ENCODE results near the gene KIF4A. TPM values are rescaled to one million over a fixed set of nuclear protein-coding genes. Genes with fewer than 3 reads are reported as not detected.

KIF4A gene
- total RNA-seq, 2 experiments from 2014 or later = 19.5 to 22.3 TPM

DNA sequence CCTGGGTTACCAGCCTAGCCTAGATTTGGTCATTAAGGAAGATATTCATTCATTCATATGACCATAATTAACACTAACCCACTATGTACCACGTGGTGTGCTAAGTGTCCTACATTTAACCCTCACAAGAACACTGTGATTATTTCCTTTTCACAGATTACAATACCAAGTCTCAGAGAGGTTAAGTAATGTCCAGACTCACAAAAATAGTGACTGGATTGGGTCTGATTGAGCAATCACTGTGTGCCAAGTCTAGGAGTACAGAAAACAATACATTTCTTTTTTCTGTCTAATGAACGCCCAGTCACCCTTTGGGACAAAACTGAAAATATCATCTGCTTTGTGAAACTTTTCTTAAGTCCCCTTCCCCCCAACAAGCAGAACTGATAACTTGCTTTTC, 147.1 kb downstream of the KIF4A start:
- H3K27ac Mint-ChIP-seq = no peak overlapping the region
- POLR2A ChIA-PET = no interaction called here
- intact Hi-C loops (cut with micrococcal nuclease) = loop anchor here (10.0 kb wide), 1 partner anchor 302 kb away; the partner anchor contains the start of gene IGBP1
- CTCF ChIA-PET = no interaction called here
- no peaks in the 10 kb centered on the region for H3K9me3 Mint-ChIP-seq
- TF ChIP-seq, protein P1, sequence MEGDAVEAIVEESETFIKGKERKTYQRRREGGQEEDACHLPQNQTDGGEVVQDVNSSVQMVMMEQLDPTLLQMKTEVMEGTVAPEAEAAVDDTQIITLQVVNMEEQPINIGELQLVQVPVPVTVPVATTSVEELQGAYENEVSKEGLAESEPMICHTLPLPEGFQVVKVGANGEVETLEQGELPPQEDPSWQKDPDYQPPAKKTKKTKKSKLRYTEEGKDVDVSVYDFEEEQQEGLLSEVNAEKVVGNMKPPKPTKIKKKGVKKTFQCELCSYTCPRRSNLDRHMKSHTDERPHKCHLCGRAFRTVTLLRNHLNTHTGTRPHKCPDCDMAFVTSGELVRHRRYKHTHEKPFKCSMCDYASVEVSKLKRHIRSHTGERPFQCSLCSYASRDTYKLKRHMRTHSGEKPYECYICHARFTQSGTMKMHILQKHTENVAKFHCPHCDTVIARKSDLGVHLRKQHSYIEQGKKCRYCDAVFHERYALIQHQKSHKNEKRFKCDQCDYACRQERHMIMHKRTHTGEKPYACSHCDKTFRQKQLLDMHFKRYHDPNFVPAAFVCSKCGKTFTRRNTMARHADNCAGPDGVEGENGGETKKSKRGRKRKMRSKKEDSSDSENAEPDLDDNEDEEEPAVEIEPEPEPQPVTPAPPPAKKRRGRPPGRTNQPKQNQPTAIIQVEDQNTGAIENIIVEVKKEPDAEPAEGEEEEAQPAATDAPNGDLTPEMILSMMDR (IDR thresholded peaks at IDR 0.05) = no peak
- DNase-seq (no peak), ATAC-seq (no peak)
- H3K27me3 Mint-ChIP-seq = peaks cover 8% of the 10 kb centered on the region
- H3K4me3 Mint-ChIP-seq = no peak overlapping the region
- H3K36me3 Mint-ChIP-seq (ENCODE audit: low read depth) = no peaks in the 10 kb centered on the region
- H3K4me1 Mint-ChIP-seq (ENCODE audit: low read depth) = peaks cover 21% of the 10 kb centered on the region

DNA sequence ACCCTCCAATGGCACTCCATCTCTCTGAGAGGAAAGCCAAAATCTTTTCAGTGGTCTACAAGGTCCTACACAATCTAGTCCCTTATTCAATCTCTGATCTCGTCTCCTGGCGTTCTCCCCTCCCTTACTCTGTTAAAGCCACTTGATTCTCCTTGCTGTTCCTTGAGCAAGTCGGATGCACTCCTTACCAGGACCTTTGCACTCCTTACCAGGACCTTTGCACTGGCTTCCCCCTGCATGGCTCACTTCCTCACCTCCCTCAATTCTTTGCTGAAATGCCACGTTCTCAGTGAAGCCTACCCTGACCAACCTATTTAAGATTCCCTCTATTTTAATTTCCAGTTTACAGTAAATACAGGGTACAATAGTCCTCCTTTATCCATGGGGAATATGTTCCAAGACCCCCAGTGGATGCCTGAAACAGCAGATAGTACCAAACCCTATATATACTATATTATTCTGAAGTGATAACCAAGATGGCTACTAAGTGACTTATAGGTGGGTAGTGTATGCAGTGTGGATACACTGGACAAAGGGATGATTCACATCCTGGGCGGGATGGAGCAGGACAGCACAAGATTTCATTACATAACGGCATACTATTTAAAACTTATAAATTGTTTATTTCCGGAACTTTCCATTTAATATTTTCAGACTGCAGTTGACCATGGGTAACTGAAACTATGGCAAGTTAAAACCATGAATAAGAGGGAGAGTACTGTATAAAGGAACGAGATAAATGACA, 148.2 kb downstream of the KIF4A start:
- peaks cover 21% of the 10 kb centered on the region for H3K4me1 Mint-ChIP-seq (ENCODE audit: low read depth)
- no peak for DNase-seq
- H3K27me3 Mint-ChIP-seq = peaks cover 11% of the 10 kb centered on the region
- no peak for ATAC-seq
- no peaks in the 10 kb centered on the region for H3K9me3 Mint-ChIP-seq
- CTCF ChIA-PET = no interaction called here
- TF ChIP-seq, protein P1 (IDR thresholded peaks at IDR 0.05) = no peak
- H3K4me3 Mint-ChIP-seq = no peak overlapping the region
- POLR2A ChIA-PET = no interaction called here
- intact Hi-C loops (cut with micrococcal nuclease) = loop anchor here (10.0 kb wide), 1 partner anchor 303 kb away; the partner anchor contains the start of gene IGBP1
- no peaks in the 10 kb centered on the region for H3K36me3 Mint-ChIP-seq (ENCODE audit: low read depth)
- no peak overlapping the region for H3K27ac Mint-ChIP-seq

DNA sequence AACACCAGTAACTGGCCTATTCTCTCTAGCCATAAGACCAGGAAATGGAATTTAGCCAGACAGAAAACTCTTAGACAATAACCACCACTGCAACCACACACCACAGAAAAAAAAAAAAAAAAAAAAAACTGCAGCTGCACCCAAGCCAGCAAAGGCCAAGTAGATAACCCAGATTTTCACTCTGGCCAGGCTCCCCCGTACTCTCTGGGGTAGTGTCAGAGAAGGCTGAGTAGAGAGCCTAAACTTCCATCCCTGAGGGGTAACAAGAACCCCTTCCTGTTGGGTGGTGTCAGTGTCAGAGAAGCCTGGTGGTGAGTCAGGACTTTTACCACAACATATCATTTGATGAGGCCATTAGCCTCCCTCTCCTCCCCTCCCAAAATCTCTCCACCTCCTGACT, 149.1 kb downstream of the KIF4A start:
- intact Hi-C loops (cut with micrococcal nuclease) = loop anchor here (10.0 kb wide), 1 partner anchor 304 kb away; the partner anchor contains the start of gene IGBP1
- no peak overlapping the region for H3K27ac Mint-ChIP-seq
- TF ChIP-seq, protein P1 (IDR thresholded peaks at IDR 0.05) = no peak
- no peaks in the 10 kb centered on the region for H3K9me3 Mint-ChIP-seq
- H3K27me3 Mint-ChIP-seq = peaks cover 11% of the 10 kb centered on the region
- ATAC-seq (peak; percentile 57), DNase-seq (peak; percentile 33)
- H3K36me3 Mint-ChIP-seq (ENCODE audit: low read depth) = no peaks in the 10 kb centered on the region
- POLR2A ChIA-PET = interaction anchor here (0.6 kb wide), 1 partner anchor 232 kb away, joined by 3 read pairs; no protein-coding TSS in a partner anchor
- CTCF ChIA-PET = no interaction called here
- H3K4me3 Mint-ChIP-seq = no peak overlapping the region
- H3K4me1 Mint-ChIP-seq (ENCODE audit: low read depth) = peaks cover 15% of the 10 kb centered on the region

DNA sequence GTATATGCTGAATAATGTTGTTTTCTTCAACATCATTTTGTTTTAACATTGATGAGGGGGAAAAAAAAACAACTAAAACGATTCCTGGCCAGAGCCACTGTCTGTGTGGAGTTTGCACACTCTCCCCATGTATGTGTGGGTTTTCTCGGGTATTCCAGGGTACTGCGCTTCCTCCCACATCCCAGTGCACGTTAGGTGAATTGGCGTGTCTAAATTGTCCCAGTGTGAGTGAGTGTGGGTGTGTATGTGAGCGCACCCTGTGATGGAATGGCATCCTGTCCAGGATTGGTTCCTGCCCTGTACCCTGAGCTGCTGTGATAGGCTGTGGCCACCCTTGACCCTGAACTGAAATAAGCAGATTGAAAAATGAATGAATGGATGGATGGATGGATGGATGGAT, 152.3 kb downstream of the KIF4A start:
- intact Hi-C loops (cut with micrococcal nuclease) = no loop called here
- ATAC-seq = no peak
- ChIA-PET POLR2A (no interaction called here), CTCF (interaction anchor here (2.3 kb wide), 1 partner anchor 9 kb away, joined by 8 read pairs; no protein-coding TSS in a partner anchor)
- DNase-seq = no peak
- peaks cover 25% of the 10 kb centered on the region for H3K27me3 Mint-ChIP-seq
- no peak overlapping the region for H3K27ac Mint-ChIP-seq
- no peak overlapping the region for H3K4me3 Mint-ChIP-seq
- H3K9me3 Mint-ChIP-seq = no peaks in the 10 kb centered on the region
- H3K4me1 Mint-ChIP-seq (ENCODE audit: low read depth) = peaks cover 13% of the 10 kb centered on the region
- TF ChIP-seq, protein P1 (IDR thresholded peaks at IDR 0.05) = no peak
- H3K36me3 Mint-ChIP-seq (ENCODE audit: low read depth) = no peaks in the 10 kb centered on the region

DNA sequence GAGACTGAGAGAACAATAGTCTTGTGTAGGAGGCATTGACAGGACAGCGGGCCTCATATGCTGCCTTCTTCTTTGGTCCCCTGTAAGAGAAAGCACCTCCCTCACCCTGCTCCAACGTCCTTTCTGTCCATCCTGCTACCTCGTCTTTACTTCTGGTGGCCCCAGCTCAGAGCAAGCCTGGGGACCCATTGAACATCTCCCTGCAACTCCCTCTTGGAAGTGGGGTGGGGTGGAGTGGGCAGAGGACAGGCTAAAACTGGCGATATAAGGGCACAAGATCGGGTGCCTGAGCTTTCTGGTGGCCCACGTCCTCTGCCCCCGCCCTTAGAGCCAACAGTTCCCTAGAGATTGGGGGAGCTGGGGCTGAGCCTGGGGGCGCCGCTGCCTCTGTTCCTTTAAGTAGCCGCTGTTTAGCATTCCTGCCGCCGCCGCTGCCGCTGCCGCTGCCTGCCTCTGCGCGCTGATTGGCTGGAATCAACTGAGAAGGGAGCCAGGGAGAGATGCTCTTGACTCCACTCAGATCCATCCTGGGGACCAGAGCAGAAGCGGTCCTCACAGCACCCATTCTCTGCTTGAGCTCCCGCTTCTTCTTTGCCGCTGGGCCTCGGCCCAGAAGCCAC, 154.5 kb downstream of the KIF4A start, which contains the start of gene DLG3:
TSS of gene DLG3 (plus strand) at position 510 of the 620 bp plus-strand sequence. CDS start 367 bp downstream, outside the sequence.
- peaks cover 25% of the 10 kb centered on the region for H3K27me3 Mint-ChIP-seq
- peak within 1 kb of the TSS; percentile 37 for H3K4me3 Mint-ChIP-seq
- peak; percentile 29 for DNase-seq
- ChIA-PET POLR2A (interaction anchor here (1.0 to 1.3 kb wide), 2 partner anchors 10 to 12 kb away, joined by 3 read pairs; no protein-coding TSS in a partner anchor), CTCF (interaction anchor here (0.8 to 2.3 kb wide), 4 partner anchors 8 to 220 kb away, joined by 3 to 8 read pairs (median 5); no protein-coding TSS in a partner anchor)
- peak; percentile 56 for ATAC-seq
- H3K36me3 Mint-ChIP-seq (ENCODE audit: low read depth) = no peaks in the 10 kb centered on the region
- peaks cover 5% of the 10 kb centered on the region for H3K4me1 Mint-ChIP-seq (ENCODE audit: low read depth)
- TF ChIP-seq, protein P1 (IDR thresholded peaks at IDR 0.05) = no peak
- H3K27ac Mint-ChIP-seq = no peak within 1 kb of the TSS
- intact Hi-C loops (cut with micrococcal nuclease) = no loop called here
- H3K9me3 Mint-ChIP-seq = no peaks in the 10 kb centered on the region

Data from activated CD8-positive, alpha-beta T cell treated with anti-CD3 and anti-CD28 coated beads for 36 hours (primary cell).